Progenitor cell of endocrine pancreas (in vitro differentiated cells): Measurements from ENCODE around the gene GPR34. TPM values are rescaled to one million over a fixed set of nuclear protein-coding genes. Genes with fewer than 3 reads are reported as not detected.
"Not testable (repeated sequence)": the region's sequence is repeated elsewhere in the genome, so short reads cannot be mapped to it uniquely, and the experiment has no call there.

ENCODE experiments used
- DNase-seq: peaks from one replicate; pipeline ENCODE4 v3.0.0; 2021; ENCODE audit warnings: low spot score; ENCODE audit not compliant: unreplicated experiment
- H3K27ac Mint-ChIP-seq: 2 replicates; pipeline ENCODE4 v1.8.0; 2021; ENCODE audit warnings: mild to moderate bottlenecking, moderate library complexity, mixed read lengths
- H3K27me3 Mint-ChIP-seq: 2 replicates; pipeline ENCODE4 v1.8.0; 2021; ENCODE audit warnings: mixed read lengths
- H3K36me3 Mint-ChIP-seq: 2 replicates; pipeline ENCODE4 v1.8.0; 2022; ENCODE audit warnings: mixed read lengths; ENCODE audit not compliant: insufficient read depth
- H3K4me1 Mint-ChIP-seq: 2 replicates; pipeline ENCODE4 v1.8.0; 2021; ENCODE audit warnings: low read depth, mixed read lengths
- H3K4me3 Mint-ChIP-seq: 2 replicates; pipeline ENCODE4 v1.8.0; 2021; ENCODE audit warnings: low read depth, mild to moderate bottlenecking, moderate library complexity, mixed read lengths
- H3K9me3 Mint-ChIP-seq: 2 replicates; pipeline ENCODE4 v1.8.0; 2021; ENCODE audit warnings: low read depth, mixed read lengths
- long read RNA-seq: library from polyadenylated mRNA; unstranded; transcript quantifications from one replicate; pipeline ENCODE4 v2.0.0, GENCODE V29; 2020
- total RNA-seq: library from RNA; stranded (reverse); gene quantifications from 2 replicates; pipeline ENCODE4 v1.2.1, GENCODE V29; 2021
- TF ChIP-seq, protein P1 (sequence below): fragments of 200-600 bp; sonication (generic); IDR thresholded peaks from one replicate; pipeline ENCODE4 v1.5.0; 2021; ENCODE audit warnings: antibody characterized with exemption, mild to moderate bottlenecking; ENCODE audit not compliant: unreplicated experiment

Gene GPR34
- not detected in 2 replicates for total RNA-seq
- long read RNA-seq = 0 reads

DNA sequence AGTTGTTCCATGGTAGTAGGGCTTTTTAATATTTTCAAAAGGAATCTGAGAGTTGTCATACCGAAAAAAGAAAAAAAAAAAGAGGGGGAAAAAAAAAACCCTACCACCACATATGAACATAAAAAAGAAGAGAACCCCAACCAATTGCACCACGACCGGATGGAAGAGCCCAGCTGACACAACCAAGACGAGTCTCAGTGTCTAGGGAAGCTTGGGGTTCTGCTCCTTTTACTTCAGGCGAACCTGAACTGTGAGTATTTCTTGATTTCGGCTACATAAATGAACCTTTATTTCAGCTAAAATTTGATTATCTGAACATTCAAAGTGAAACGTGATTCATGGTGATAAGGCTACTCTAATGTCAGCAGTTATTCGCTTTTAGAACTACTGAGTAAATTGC, at the start of gene GPR34:
TSS of gene GPR34 (plus strand) at position 139 of the 400 bp plus-strand sequence. CDS start 6,661 bp downstream, outside the sequence.
- no peak within 1 kb of the TSS for H3K27ac Mint-ChIP-seq
- no peaks in the 10 kb centered on the region for H3K4me1 Mint-ChIP-seq
- H3K9me3 Mint-ChIP-seq = peaks cover 9% of the 10 kb centered on the region
- TF ChIP-seq, protein P1, sequence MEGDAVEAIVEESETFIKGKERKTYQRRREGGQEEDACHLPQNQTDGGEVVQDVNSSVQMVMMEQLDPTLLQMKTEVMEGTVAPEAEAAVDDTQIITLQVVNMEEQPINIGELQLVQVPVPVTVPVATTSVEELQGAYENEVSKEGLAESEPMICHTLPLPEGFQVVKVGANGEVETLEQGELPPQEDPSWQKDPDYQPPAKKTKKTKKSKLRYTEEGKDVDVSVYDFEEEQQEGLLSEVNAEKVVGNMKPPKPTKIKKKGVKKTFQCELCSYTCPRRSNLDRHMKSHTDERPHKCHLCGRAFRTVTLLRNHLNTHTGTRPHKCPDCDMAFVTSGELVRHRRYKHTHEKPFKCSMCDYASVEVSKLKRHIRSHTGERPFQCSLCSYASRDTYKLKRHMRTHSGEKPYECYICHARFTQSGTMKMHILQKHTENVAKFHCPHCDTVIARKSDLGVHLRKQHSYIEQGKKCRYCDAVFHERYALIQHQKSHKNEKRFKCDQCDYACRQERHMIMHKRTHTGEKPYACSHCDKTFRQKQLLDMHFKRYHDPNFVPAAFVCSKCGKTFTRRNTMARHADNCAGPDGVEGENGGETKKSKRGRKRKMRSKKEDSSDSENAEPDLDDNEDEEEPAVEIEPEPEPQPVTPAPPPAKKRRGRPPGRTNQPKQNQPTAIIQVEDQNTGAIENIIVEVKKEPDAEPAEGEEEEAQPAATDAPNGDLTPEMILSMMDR = no peak
- no peak for DNase-seq
- no peak within 1 kb of the TSS for H3K4me3 Mint-ChIP-seq
- H3K27me3 Mint-ChIP-seq = no peaks in the 10 kb centered on the region
- peaks cover 2% of the 10 kb centered on the region for H3K36me3 Mint-ChIP-seq

- Mint-ChIP-seq H3K9me3 (peaks cover 51% of the 10 kb centered on the region), H3K36me3 (peaks cover 55% of the 10 kb centered on the region)
- H3K27ac Mint-ChIP-seq = not testable (repeated sequence)
These were observed 42.6 kb upstream of the GPR34 start for GRCh38 chrX:41646201-41646600.

DNA sequence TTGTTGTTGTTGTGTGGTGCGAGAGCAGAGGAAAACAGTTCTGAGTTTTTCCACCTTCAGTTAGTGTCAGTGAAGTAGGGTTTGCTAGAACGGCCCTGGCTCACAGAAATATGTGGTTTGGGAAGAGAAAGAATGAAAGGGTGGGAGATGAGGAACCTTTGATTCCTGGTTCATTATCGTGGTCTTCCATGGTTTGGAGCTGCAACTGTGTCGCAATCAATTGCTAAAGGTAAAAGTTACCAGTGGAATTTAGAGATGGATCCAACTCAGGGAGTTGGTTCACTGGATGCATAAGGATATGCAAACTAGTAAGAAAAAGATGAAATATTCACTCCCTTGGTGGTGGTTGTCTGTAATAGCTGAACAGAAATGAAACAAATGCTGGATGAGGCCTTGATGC, 35.6 kb upstream of the GPR34 start:
- Mint-ChIP-seq H3K36me3 (peaks cover 36% of the 10 kb centered on the region), H3K4me1 (no peaks in the 10 kb centered on the region), H3K9me3 (peaks cover 38% of the 10 kb centered on the region), H3K27me3 (no peaks in the 10 kb centered on the region), H3K4me3 (no peak overlapping the region), H3K27ac (no peak overlapping the region)
- TF ChIP-seq, protein P1 = no peak
- no peak for DNase-seq

More at GRCh38 chrX:41646201-41646600, 42.6 kb upstream of the GPR34 start:
- H3K4me3 Mint-ChIP-seq, H3K4me1 Mint-ChIP-seq, DNase-seq, H3K27me3 Mint-ChIP-seq: not testable (repeated sequence)

DNA sequence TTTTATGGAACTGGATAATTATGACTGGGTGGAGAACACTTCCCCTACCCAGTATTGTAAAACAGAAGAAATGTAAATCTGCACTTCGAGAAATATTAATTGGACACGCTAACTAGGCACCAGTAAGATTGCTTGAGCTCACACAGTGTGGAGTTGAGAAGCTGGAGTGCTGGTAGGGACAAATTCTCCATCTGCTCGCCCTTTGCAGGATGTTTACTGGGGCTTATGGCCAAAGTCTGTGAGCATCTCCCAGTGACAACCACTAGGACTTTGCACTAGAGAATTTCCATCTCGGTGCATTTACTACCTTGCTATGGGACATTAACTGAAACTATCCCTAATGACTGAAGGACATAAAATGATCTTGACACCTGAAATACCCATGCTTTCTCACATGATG, 33.7 kb upstream of the GPR34 start:
- H3K9me3 Mint-ChIP-seq = peaks cover 34% of the 10 kb centered on the region
- H3K36me3 Mint-ChIP-seq = peaks cover 30% of the 10 kb centered on the region

GRCh38 chrX:41655631-41656030, 33.1 kb upstream of the GPR34 start:
- Mint-ChIP-seq H3K4me1 (no peaks in the 10 kb centered on the region), H3K4me3 (no peak overlapping the region), H3K27me3 (no peaks in the 10 kb centered on the region), H3K9me3 (peaks cover 33% of the 10 kb centered on the region), H3K36me3 (peaks cover 26% of the 10 kb centered on the region), H3K27ac (no peak overlapping the region)
- no peak for DNase-seq
- TF ChIP-seq, protein P1 = no peak

More for the DNA sequence above, 33.7 kb upstream of the GPR34 start:
- TF ChIP-seq, protein P1 = no peak
- DNase-seq = no peak
- Mint-ChIP-seq H3K27me3 (no peaks in the 10 kb centered on the region), H3K4me1 (no peaks in the 10 kb centered on the region), H3K4me3 (no peak overlapping the region), H3K27ac (no peak overlapping the region)

- peaks cover 18% of the 10 kb centered on the region for H3K9me3 Mint-ChIP-seq
- H3K4me1 Mint-ChIP-seq = peaks cover 1% of the 10 kb centered on the region
- DNase-seq = no peak
- no peaks in the 10 kb centered on the region for H3K27me3 Mint-ChIP-seq
- no peak overlapping the region for H3K27ac Mint-ChIP-seq
- TF ChIP-seq, protein P1 = no peak
- no peak overlapping the region for H3K4me3 Mint-ChIP-seq
- H3K36me3 Mint-ChIP-seq = peaks cover 14% of the 10 kb centered on the region
These were observed 27.2 kb upstream of the GPR34 start for GRCh38 chrX:41661366-41662095.
